Bone marrow (tissue), 2 donors: ENCODE data around the gene LACTBL1.
"Not testable (repeated sequence)": the region's sequence is repeated elsewhere in the genome, so short reads cannot be mapped to it uniquely, and the experiment has no call there.

Experiments
- DNase-seq, 2 donors: peaks; one replicate each; lab custom pipeline; 2025; lab: John Stamatoyannopoulos, UW

The LACTBL1 gene

DNA sequence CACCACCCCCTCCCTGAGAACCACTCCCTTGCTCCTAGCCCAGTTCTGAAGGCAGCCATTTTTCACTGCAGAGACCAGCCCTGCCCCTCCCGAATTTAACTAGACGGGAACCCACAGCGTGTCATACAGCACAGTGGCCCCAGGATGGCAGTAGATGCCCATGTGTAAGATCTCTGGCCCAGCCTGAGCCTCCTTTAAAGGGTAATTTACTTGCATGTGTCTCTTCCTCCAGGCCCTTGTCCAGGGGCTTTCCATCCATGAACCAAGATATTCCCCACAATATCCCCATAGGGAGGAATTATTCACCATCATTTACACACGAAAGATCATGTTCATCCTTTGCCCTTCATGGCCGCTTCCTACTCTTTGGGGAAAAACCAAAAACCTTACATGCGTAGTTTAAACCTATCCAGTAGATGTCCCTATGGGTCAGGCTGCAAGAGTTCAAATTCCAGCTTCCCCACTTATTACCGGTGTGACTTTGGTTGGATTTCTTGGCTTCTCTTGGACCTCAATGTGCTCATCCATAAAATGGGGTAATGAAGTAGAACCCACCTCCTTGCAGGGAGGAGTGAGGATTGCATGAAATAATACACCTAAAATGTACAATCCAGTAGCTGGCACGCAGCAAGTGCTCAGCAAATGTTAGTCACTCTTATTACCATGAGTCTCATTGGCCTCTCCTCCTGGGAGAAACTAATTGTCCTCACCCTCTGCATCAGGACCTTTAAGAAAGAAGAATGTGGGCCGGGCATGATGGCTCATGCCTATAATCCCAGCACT lies 4.0 kb upstream of the LACTBL1 start:
- peak; percentile 10 to 60 for DNase-seq

- no peak for DNase-seq
Measured at GRCh38 chr1:22976127-22976460, 3.4 kb upstream of the LACTBL1 start.

DNA sequence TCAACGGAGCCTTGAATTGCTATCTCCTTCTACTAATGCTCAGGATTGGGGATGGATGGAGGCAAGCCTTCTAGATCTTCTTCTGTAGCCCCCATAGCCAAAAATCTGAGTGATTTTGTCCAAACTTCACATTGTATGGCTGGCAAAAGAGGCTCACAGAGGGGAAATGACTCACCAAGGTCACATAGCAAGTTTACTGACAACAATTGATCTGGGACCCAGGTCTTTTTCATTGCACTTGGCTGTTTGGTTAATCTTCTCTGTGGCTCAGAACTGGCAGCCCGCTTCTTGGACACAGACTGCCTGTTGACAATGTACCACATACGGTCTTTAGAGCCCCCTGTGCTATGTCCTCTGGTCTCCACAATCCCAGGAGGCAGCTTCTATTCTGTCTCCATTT lies 3.0 kb upstream of the LACTBL1 start:
- no peak for DNase-seq

DNA sequence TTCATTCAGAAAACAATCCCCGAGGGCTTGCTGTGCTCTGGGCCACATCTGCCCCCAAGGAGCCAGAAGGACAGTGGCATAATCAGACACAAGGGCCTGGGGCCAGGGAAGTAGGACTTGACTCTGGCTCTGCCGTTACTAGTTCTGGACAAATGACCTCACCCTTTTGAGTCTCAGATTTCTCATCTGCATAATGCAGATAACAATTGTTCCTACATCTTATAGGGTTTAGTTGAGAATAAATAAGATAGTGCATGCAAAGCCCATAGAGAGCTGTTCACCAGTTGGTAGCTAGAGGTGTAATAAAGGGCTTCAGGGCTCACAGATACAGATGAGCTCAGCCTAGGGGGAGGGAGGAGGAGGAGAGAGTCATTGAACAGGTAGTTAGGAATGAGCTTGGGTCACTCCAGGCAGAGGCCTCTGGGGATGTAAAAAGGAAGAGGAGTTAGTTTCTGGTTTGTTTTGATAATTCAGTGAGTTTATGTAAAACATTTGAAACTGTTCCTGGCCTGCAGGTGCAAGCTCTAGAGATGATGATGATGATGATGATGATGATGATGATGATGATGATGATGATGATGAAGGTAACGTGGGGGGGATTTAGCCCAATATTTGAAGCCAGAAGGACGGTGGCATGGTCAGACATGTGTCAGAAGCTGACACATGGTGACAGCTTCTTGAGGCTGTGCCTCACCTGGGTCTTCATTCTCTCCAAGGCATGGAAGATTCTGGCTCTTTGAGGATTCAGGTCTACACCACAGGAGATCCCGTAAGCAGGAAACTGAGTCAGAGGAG lies 858 bp downstream of the LACTBL1 start:
- DNase-seq: no peak

DNA sequence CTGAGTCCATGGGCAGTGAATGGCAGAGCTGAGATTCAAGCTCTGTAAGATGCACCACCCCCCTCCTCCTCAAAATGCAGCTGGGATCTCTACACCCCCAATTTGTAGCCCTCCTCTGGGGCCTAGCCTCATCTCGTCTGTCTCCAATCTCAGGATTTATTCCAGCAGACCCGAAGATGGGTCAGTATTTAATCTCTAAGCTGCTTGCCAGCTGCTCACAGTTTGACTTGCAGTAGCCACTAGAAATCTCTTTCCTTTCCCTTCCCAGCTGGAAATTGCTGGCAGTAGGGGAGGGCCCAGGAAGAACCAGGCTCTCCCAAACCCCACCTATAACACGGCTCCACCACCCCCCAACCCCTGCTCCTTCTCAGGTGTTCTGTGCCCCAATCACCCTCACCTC lies 1.5 kb downstream of the LACTBL1 start:
- DNase-seq: no peak

GRCh38 chr1:22970096-22970495 lies 2.6 kb downstream of the LACTBL1 start:
- DNase-seq: no peak

DNA sequence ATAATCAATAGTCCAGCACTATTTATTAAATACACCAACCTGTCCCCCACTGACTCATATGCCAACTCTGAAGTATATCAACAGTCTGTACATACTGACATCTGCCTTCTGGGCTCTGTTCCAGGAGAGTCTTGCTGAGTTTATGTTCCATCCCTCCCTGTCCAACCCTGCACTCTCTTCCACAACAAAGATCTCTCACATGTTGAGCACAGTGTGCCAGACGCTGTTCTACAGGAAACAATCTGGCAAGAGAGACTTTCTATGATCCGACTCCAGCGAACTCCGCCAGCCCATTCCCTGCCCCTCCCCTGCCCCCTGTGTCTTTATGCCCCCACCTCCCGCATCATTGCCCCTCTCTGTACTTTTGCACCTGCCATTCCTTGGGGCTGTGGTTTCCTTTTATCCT lies 3.4 kb downstream of the LACTBL1 start:
- DNase-seq: no peak

DNA sequence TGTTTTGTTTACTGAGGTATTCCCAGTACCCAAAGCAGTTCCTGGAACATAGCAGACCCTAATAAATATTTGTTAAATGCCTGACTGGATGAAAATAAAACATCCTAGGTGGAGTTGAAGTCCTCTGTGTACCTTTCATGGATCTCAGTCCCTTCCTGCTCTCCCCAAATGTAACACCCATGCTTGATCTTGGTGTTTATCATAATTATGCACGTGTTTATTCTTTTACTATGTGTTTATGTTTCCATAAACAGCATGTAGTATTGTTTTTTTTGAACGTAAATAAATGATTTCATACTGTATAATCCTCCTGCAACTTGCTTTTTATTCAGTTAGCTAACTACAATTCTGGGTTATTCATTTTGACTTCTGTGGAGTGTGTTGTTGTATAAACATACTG lies 4.8 kb downstream of the LACTBL1 start:
- DNase-seq: no peak

GRCh38 chr1:22966309-22966708 lies 6.4 kb downstream of the LACTBL1 start:
- DNase-seq: no peak

DNA sequence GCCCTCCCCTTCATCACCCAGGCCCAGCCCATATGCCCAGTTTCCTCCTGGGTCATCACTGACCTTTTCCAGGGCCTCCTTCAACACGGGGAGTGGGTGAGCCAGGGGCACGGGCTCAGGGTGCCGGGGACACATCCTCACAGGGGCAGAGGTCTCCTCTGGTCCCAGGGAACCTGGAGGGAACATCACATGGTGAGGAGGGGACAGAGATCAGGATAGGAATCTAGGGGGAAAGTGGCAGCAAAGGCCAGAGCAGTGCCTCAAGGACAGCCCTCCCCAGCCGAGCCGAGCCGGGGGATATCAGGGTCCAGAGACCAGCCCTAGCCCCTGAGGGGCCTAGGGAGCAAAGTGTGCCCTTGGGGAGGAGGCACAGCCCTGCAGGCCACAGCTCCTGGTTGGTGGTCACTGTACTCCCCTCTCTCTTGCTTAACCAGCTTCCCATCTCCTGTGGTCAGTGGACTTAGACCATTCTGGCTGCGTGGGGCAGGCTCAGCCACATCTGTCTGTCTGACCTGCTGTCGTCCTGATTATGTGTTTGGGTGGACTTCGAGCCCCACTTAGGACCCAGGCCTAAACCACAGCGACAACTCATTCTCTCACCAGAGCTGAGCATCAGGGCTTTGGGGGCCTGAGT lies 9.5 kb downstream of the LACTBL1 start:
- no peak for DNase-seq

DNA sequence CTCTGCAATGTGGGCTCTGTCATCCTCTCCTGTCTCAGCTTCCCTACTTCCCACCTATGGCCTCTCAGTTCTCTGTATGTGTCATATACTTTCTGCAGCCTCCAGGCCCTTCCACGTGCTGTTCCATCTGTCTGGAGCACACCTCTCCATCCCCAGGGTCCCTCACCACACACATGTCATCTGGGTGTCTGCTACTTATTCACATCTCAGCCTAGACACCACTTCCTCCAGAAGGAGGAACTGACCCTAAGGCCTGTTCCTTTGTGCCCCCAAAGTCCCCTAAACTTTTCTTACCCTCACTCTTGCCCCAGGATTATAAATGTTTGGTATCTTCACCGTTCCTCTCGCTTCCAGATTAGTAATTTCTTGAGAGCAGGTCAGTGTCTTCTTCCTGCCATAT lies 10.1 kb downstream of the LACTBL1 start:
- DNase-seq: no peak

DNA sequence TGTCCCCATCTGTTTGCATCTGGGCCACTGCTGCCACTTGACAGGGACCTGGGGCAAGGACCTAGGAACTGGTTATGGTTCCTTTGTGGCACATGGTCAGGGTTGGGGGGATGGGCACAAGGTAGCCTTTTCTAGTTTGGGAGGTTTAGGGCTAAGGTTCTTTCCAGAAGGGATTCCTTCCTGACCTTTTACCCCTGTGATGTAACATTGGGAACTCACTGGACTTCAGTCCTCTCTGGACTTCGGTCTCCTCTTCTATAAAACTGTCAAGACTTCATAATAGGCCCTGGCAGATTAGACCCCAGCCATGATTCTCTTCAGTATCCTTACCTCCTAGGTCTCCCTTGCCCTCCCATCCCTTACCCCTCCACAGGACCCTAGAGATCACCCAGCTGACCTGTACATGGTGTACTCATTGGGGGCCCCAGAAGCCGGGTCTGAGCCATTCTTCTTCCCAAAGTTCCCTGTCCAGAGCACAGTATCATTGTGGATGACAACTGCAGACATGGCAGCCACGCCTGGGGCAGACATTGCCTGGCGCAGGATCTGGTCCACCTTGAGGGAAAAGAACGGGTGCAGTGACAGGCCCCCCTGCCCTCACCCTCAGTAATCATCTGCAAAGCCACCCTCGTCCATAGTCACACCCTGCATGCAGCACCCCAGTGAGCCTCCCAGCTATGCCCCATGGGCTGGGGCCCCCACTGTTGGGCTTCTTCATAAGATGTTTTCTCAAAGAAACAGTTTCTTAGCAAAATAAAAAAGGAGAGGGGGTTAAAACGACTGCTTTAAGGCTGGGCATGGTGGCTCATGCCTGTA lies 12.9 kb downstream of the LACTBL1 start:
- no peak for DNase-seq

DNA sequence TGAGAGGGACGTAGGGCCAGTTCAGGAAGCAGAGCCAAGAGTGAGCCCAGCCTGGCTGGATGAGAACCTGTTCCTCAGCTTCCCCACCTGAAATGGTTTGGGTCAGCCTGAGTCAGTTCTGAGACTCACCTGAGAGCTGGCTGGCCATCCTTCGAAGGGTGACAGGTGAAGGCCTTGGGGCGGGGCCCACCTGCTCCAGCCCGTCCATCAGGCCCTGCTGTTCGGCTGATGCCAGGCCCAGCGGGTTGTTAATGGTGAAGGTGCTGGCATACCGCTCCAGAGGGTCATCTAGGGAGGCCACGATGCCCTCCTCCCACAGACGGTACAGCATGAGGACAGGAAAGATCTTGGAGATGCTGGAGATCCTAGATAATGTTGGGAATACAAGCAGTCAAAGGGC lies 14.1 kb downstream of the LACTBL1 start:
- DNase-seq: no peak

- no peak for DNase-seq
Measured at GRCh38 chr1:22957066-22957465, 15.6 kb downstream of the LACTBL1 start.

DNA sequence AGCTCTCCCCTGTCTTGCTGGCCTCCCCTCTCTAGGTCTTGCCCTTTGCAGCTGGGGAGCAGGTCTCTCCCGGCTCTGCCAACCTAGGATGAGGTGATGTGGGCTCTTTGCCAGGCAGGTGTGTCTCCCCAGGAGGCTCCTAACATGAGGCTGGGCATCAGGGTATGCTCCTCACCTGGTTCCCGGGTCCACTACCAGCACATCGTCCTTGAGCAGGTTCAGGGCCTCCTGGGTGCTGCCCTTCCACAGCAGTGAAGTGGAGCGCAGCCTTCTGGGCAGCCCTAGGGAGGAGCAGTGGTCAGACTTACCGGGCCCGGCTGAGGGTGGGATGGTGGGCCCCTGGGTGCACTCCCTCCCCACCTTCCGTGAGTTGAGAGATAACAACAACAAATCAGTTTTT lies 17.5 kb downstream of the LACTBL1 start:
- DNase-seq: no peak

DNA sequence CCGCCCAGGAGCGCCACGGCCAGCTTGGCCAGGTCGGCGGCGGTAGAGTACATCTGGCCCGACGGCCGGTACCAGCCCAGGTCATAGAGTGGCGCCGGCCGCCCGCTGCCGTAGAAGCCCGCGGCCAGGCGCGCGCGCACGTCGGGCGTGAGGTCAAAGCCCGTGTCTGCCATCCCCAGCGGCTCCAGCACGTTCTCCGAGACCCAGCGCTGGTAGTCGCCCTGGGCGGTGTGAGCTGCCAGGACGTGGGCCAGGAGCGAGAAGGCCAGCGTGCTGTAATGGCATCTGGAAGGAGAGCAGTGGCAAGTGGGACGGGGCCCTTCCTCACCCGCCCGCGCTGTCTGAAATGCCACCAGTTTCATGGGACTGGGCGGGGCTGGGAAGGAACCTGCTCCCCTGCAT lies 18.9 kb downstream of the LACTBL1 start:
- DNase-seq: no peak

- no peak for DNase-seq
Measured at GRCh38 chr1:22953057-22953739, 19.5 kb downstream of the LACTBL1 start.

GRCh38 chr1:22952694-22953056 lies 20.0 kb downstream of the LACTBL1 start:
- DNase-seq: no peak

GRCh38 chr1:22951796-22952195 lies 20.9 kb downstream of the LACTBL1 start:
- DNase-seq: no peak

GRCh38 chr1:22949822-22950331 lies 22.8 kb downstream of the LACTBL1 start:
- no peak for DNase-seq

- DNase-seq: not testable (repeated sequence)
Measured at GRCh38 chr1:22945171-22945570, 27.5 kb downstream of the LACTBL1 start.
